Esophagus muscularis mucosa (tissue), 3 donors: ENCODE data around the gene PIGM.

Experiments used
- CTCF ChIP-seq, 3 experiments: fragments of 200-600 bp in 2 of 3; fragments of 450-650 bp in 1 of 3; sonication (generic) in 2 of 3; IDR thresholded peaks; one replicate each; pipeline ENCODE4 v1.5.1; 2017 to 2019; ENCODE audit warnings: antibody characterized with exemption in 3 of 3, mild to moderate bottlenecking in 2 of 3, moderate library complexity in 1 of 3
- POLR2A ChIP-seq: fragments of 450-650 bp; IDR thresholded peaks from one replicate; pipeline ENCODE4 v1.6.1; 2017; ENCODE audit warnings: antibody characterized with exemption, moderate library complexity, mild to moderate bottlenecking, low read depth
- POLR2AphosphoS5 ChIP-seq, 2 donors: sonication (generic); formaldehyde crosslinking; IDR thresholded peaks; one replicate each; pipeline ENCODE4 v1.6.1; 2017; ENCODE audit warnings: antibody characterized with exemption in 2 of 2

GRCh38 chr1:160020196-160020595 lies 11.6 kb downstream of the PIGM start:
- TF ChIP-seq POLR2A (no peak), POLR2AphosphoS5 (IDR thresholded peaks at IDR 0.05) (no peak), CTCF (IDR thresholded peaks at IDR 0.05) (no peak)
